OCI-LY7 (cell line): ENCODE data around the gene AGO1. TPM values are rescaled to one million over a fixed set of nuclear protein-coding genes. Genes with fewer than 3 reads are reported as not detected.

ENCODE experiments used
- BruUV-seq: library from RNA; stranded (reverse); fragments of 400-500 nt; replicated peaks from 2 replicates; lab custom pipeline; 2021; lab: Mats Ljungman, UMichigan
- CTCF ChIA-PET: fragments of 300-600 bp; sonication (Branson Sonifier 250); formaldehyde crosslinking; loops from one replicate; lab custom pipeline; 2022; ENCODE audit warnings: antibody characterized with exemption; ENCODE audit not compliant: unreplicated experiment; lab: Charles Lee
- POLR2A ChIA-PET: fragments of 300-600 bp; sonication (Branson Sonifier 250); formaldehyde crosslinking; loops from one replicate; lab custom pipeline; 2022; ENCODE audit warnings: antibody characterized with exemption; lab: Charles Lee
- DNase-seq: peaks from one replicate; pipeline ENCODE4 v3.0.0-alpha.2; 2015; ENCODE audit warnings: low spot score
- H2AFZ ChIP-seq: fragments of 200-600 bp; sonication (generic), shearing (Covaris generic); 2 replicates; pipeline ENCODE4 v1.6.1; 2014; ENCODE audit warnings: mild to moderate bottlenecking, antibody characterized with exemption, low read length, moderate library complexity
- H3K27ac ChIP-seq: fragments of 200-600 bp; sonication (generic); 2 replicates; pipeline ENCODE4 v1.5.1; 2014; ENCODE audit warnings: mixed run types, low read depth, mild to moderate bottlenecking, moderate library complexity, low read length, inconsistent platforms; ENCODE audit not compliant: poor library complexity, severe bottlenecking
- H3K36me3 ChIP-seq: fragments of 200-600 bp; sonication (generic); 2 replicates; pipeline ENCODE4 v1.6.1; 2014; ENCODE audit warnings: mild to moderate bottlenecking, antibody characterized with exemption, low read length, moderate library complexity, mixed read lengths; ENCODE audit not compliant: insufficient read depth
- H3K4me1 ChIP-seq: fragments of 200-600 bp; sonication (generic); 2 replicates; pipeline ENCODE4 v1.5.1; 2014; ENCODE audit warnings: mild to moderate bottlenecking, low read length; ENCODE audit not compliant: insufficient read depth, poor library complexity, severe bottlenecking
- H3K4me2 ChIP-seq: fragments of 200-600 bp; sonication (generic); 2 replicates; pipeline ENCODE4 v1.6.1; 2014; ENCODE audit warnings: mild to moderate bottlenecking, low read length
- H3K4me3 ChIP-seq: fragments of 200-600 bp; sonication (generic); 2 replicates; pipeline ENCODE4 v1.5.1; 2014; ENCODE audit warnings: mild to moderate bottlenecking, low read depth, low read length; ENCODE audit not compliant: poor library complexity, severe bottlenecking
- H3K79me2 ChIP-seq: fragments of 200-600 bp; sonication (generic); 2 replicates; pipeline ENCODE4 v1.6.1; 2016; ENCODE audit warnings: low read depth, mild to moderate bottlenecking, low read length, moderate library complexity, mixed read lengths; ENCODE audit not compliant: insufficient read depth
- H3K9me2 ChIP-seq: fragments of 200-600 bp; sonication (generic); 2 replicates; pipeline ENCODE4 v1.6.1; 2016; ENCODE audit warnings: mild to moderate bottlenecking, low read length, mixed read lengths; ENCODE audit not compliant: insufficient read depth
- H3K9me3 ChIP-seq: fragments of 200-600 bp; sonication (generic); 2 replicates; pipeline ENCODE4 v1.6.1; 2014; ENCODE audit warnings: mild to moderate bottlenecking, mixed run types, low read length, mixed read lengths
- H4K20me1 ChIP-seq: fragments of 200-600 bp; sonication (generic); 2 replicates; pipeline ENCODE4 v1.6.1; 2014; ENCODE audit warnings: mild to moderate bottlenecking, antibody characterized with exemption, low read length, moderate library complexity, mixed read lengths; ENCODE audit not compliant: insufficient read depth
- EZH2phosphoT487 ChIP-seq: fragments of 200-600 bp; sonication (generic); IDR thresholded peaks from 2 replicates; pipeline ENCODE4 v1.6.1; 2018; ENCODE audit warnings: low read depth, borderline replicate concordance, mild to moderate bottlenecking, mixed run types, antibody characterized with exemption, low read length, moderate library complexity, mixed read lengths
- intact Hi-C: fragments of 100-400 bp; cut with micrococcal nuclease; formaldehyde crosslinking; loops from one replicate; pipeline ENCODE4 v1.10.0; 2022; ENCODE audit not compliant: unreplicated experiment
- total RNA-seq, 2 experiments: library from RNA; depleted of rRNA in 1 of 2; stranded (reverse); fragments of >200 nt in 1 of 2; shearing (Covaris generic) in 1 of 2; gene quantifications; 2 replicates each; pipeline ENCODE4 v1.2.3, GENCODE V29; 2014 to 2022
- TF ChIP-seq, protein P1 (sequence below): fragments of 200-600 bp; sonication (generic); conservative IDR thresholded peaks from 2 replicates; pipeline ENCODE4 v1.5.1; 2014; ENCODE audit warnings: mild to moderate bottlenecking, antibody characterized with exemption, low read length, moderate library complexity, mixed read lengths

Gene AGO1
- total RNA-seq, 2 experiments from 2014 or later = 8.1 to 20.9 TPM

DNA sequence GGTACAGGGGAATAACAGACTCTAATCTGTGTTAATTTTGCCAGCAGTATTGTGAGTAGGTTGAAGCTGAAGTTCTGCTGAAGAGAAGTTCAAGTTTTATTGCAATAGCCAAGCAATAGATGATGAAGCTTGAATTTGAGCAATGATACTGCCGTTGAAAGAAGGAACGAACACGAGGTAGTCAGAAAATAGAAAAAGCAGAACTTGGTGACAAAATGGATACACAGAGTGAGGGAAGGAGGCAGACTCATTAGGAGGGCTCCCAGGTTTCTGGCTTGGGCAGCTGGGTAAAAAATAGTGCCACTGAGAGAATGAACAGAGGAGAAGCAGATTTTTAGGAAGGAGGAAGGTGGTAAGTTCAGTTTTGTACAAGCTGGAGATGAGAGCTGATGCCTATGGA is 22.3 kb upstream of the AGO1 start:
- Histone ChIP-seq H3K9me2 (no peaks in the 10 kb centered on the region), H3K27ac (no peak overlapping the region), H3K4me3 (no peak overlapping the region), H4K20me1 (no peaks in the 10 kb centered on the region), H3K36me3 (no peaks in the 10 kb centered on the region), H3K9me3 (no peaks in the 10 kb centered on the region), H3K79me2 (no peaks in the 10 kb centered on the region), H3K4me2 (no peak overlapping the region), H3K4me1 (no peaks in the 10 kb centered on the region), H2AFZ (no peak overlapping the region)
- POLR2A ChIA-PET = interaction anchor here (0.6 to 1.1 kb wide), 3 partner anchors 10 to 323 kb away, joined by 3 to 5 read pairs (median 3); no protein-coding TSS in a partner anchor
- TF ChIP-seq, protein P1, sequence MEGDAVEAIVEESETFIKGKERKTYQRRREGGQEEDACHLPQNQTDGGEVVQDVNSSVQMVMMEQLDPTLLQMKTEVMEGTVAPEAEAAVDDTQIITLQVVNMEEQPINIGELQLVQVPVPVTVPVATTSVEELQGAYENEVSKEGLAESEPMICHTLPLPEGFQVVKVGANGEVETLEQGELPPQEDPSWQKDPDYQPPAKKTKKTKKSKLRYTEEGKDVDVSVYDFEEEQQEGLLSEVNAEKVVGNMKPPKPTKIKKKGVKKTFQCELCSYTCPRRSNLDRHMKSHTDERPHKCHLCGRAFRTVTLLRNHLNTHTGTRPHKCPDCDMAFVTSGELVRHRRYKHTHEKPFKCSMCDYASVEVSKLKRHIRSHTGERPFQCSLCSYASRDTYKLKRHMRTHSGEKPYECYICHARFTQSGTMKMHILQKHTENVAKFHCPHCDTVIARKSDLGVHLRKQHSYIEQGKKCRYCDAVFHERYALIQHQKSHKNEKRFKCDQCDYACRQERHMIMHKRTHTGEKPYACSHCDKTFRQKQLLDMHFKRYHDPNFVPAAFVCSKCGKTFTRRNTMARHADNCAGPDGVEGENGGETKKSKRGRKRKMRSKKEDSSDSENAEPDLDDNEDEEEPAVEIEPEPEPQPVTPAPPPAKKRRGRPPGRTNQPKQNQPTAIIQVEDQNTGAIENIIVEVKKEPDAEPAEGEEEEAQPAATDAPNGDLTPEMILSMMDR = no peak
- TF ChIP-seq EZH2phosphoT487 = no peak
- CTCF ChIA-PET = interaction anchor here (0.5 kb wide), 1 partner anchor 26 kb away, joined by 3 read pairs; no protein-coding TSS in a partner anchor
- intact Hi-C loops = no loop called here
- no TSS peak for BruUV-seq
- DNase-seq = no peak

DNA sequence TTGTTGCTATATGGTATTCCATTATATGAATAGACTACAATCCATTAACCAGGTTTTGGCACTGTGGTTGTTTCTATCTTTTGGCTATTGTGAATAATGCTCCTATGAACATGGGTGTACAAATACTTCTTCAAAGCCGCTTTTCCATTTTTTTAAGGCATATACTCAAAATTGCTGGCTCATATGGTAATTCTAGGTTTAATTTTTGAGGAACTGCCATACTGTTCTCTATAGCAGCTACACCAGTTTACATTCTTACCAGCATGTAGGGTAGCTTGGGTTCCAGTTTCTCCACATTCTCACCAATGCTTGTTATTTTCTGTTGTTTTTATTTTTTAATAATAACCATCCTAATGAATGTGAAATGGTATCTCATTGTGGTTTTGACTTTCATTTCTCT is 19.9 kb upstream of the AGO1 start:
- intact Hi-C loops = no loop called here
- H3K4me1 ChIP-seq = no peaks in the 10 kb centered on the region
- no peaks in the 10 kb centered on the region for H3K36me3 ChIP-seq
- H3K27ac ChIP-seq = no peak overlapping the region
- no TSS peak for BruUV-seq
- no peak for DNase-seq
- H3K9me2 ChIP-seq = no peaks in the 10 kb centered on the region
- no peaks in the 10 kb centered on the region for H3K79me2 ChIP-seq
- no peak overlapping the region for H3K4me2 ChIP-seq
- H3K9me3 ChIP-seq = no peaks in the 10 kb centered on the region
- H4K20me1 ChIP-seq = no peaks in the 10 kb centered on the region
- H3K4me3 ChIP-seq = no peak overlapping the region
- ChIA-PET POLR2A (no interaction called here), CTCF (no interaction called here)
- TF ChIP-seq, protein P1 = no peak
- no peak for TF ChIP-seq EZH2phosphoT487
- H2AFZ ChIP-seq = no peak overlapping the region

DNA sequence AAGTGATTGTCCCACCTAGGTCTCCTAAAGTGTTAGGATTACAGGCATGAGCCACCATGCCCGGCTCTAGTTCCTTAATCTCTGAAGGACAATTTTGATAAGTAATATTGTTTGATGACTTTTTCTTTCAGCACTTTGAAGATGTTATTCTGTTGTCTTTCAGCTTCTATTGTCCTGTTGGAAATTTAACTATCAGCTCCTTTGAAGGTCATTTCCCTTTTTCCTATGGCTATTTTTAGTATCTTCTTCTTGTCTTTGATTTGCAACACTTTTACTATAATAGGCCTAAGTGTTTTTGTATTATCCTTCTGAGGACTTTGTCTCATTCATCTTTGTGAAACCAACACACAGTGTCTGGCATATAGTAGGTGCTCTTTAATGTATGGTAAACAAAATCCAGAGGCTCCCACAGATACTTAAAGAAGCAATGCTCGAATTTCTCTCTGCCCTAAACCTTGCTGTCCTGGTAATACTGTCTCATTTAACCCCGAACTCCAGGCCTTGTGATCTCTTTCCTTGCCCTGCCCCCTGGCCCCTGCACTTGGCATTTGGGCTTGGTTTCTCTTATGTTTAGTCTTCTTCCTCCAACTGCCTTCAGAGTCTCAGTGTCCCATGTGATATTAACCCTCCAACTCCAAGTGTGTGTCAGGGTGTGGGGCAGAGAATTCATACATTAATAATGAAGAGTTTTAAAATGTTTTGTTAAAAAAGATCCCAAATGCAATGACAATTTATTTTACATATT is 19.0 kb upstream of the AGO1 start:
- POLR2A ChIA-PET = no interaction called here
- CTCF ChIA-PET = no interaction called here
- Histone ChIP-seq H4K20me1 (no peaks in the 10 kb centered on the region), H3K9me2 (no peaks in the 10 kb centered on the region), H3K36me3 (no peaks in the 10 kb centered on the region), H3K4me3 (no peak overlapping the region), H3K4me1 (no peaks in the 10 kb centered on the region), H3K27ac (no peak overlapping the region), H3K79me2 (no peaks in the 10 kb centered on the region), H2AFZ (no peak overlapping the region), H3K9me3 (no peaks in the 10 kb centered on the region), H3K4me2 (no peak overlapping the region)
- no TSS peak for BruUV-seq
- TF ChIP-seq EZH2phosphoT487 = no peak
- TF ChIP-seq, protein P1 = no peak
- intact Hi-C loops = no loop called here
- DNase-seq = no peak
